Central memory CD4-positive, alpha-beta T cell (primary cell): ENCODE results near the gene GTSE1.
A peak's percentile ranks its signal among the peaks of the same experiment; 100 is the strongest.

Experiments used
- DNase-seq: peaks from one replicate; pipeline ENCODE4 v3.0.0; 2022

The GTSE1 gene

GRCh38 chr22:46354176-46354992 lies 57.7 kb downstream of the GTSE1 start:
- DNase-seq, result no peak

DNA sequence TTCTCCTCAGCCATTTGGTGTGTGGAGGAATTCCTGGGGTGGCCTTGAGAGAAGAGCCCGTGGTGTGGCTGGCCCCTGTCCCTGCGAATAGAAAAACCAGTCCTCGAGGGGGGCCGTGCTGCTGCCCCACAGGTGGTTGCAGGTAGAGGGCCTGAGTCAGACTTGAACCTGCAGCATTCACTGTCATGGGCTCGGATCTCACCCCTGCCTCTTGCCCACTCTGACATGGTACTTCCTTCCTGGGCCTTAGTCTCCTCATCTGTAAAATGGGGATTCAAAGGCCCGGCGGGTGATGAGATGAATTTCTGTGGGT lies 58.3 kb downstream of the GTSE1 start:
- DNase-seq, result no peak

GRCh38 chr22:46355369-46355995 lies 58.8 kb downstream of the GTSE1 start:
- DNase-seq, result peak; percentile 42

GRCh38 chr22:46355996-46356471 lies 59.4 kb downstream of the GTSE1 start:
- DNase-seq, result no peak

GRCh38 chr22:46356496-46357480 lies 60.1 kb downstream of the GTSE1 start:
- DNase-seq, result no peak

DNA sequence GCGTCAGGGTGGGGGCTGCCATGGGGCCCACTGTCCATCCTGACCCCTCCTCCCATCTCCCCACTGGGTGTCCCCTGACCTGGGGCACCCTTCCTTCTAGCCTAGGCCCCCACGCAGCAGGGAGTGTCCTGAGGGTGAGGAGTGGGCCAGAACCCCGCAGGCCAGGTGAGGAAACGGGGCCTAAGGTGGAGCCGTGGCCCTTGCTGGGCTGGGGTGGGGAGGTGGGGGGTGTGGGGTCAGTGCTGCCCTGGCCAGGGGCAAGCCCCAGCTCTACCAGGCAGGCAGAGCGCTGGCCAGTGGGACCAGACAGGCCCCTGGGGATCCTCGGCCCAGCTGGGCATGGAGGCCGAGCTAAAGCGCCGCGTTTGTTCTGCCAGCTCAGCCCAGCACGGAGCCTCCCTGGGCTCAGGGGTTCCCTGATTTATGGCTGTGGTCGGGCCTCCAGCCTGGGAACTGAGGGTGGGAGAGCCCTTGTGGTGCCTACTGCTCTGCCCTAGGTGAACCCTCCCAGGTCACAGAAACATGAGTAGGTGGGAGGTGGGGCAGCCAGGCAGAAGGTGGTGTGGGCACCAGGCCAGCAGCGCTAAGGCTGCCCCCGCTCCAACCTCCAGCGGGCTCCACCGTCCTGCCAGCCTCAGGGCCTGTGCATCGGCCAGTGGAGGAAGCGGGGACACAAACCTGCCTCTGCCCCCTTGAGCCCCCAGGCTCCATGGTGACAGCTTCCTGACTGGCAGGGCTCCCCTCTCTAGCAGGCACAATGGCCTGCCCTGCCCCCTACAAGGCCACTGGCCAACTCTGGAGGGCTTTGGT lies 61.2 kb downstream of the GTSE1 start:
- DNase-seq, result no peak

DNA sequence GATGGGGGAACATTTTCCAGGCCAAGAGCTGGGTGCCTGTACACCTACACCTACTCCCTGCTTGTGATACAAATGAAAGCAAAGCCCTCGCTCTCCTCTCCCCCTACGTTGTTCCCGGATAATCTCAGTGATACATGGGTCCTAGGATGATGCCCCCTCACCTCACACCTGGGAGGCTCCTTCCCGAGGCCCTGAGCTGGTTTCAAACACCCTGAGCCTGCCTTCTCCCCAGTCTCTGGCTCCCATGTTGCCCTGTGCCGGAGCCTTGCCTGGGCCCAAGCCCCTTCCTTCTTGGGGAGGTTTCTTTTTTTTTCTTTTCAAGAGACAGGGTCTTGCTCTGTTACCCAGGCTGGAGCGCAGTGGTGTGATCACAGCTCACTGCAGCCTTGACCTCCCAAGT lies 62.1 kb downstream of the GTSE1 start:
- DNase-seq, result no peak

DNA sequence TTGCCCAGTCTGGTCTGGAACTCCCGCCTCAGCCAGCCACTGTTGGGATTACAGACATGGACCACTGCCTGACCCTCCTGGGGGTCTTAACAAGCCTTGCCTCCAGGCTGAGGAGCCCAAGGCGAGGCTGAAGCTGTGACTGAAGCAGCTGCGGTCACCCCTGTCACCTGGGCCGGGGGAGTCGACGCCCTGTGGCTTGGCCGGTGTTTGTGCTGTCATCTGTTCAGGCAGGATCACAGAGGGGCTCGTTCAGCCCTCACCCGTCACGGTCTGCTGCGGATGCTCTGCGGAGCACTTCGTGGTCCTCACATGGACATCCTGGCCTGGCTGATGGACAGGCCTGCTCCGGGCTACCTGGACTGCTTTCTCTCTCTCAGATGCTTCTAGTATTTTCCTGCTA lies 62.7 kb downstream of the GTSE1 start:
- DNase-seq, result no peak

- no peak for DNase-seq
Measured at GRCh38 chr22:46360097-46360496, 63.4 kb downstream of the GTSE1 start.

GRCh38 chr22:46360891-46361290 lies 64.2 kb downstream of the GTSE1 start:
- no peak for DNase-seq

DNA sequence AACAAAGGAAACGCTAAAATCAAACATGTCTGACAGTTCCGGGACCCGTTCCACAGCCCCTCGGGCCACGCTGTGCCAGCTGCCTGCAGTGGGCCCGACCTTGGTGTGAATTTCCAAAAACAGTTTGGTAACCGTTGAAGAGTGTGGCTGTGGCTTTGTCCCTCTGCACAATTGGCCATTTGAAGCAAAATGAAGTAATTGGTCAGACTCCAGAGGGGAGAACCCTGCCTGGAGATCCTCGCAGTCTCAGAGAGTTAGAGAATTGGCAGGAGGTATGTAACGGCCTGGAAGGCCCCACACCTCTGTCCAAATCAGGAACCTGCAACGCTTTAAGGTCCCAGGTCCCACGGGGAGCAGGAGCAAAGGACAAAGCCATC lies 65.1 kb downstream of the GTSE1 start:
- DNase-seq, result no peak

- no peak for DNase-seq
Measured at GRCh38 chr22:46362203-46362933, 65.7 kb downstream of the GTSE1 start.

DNA sequence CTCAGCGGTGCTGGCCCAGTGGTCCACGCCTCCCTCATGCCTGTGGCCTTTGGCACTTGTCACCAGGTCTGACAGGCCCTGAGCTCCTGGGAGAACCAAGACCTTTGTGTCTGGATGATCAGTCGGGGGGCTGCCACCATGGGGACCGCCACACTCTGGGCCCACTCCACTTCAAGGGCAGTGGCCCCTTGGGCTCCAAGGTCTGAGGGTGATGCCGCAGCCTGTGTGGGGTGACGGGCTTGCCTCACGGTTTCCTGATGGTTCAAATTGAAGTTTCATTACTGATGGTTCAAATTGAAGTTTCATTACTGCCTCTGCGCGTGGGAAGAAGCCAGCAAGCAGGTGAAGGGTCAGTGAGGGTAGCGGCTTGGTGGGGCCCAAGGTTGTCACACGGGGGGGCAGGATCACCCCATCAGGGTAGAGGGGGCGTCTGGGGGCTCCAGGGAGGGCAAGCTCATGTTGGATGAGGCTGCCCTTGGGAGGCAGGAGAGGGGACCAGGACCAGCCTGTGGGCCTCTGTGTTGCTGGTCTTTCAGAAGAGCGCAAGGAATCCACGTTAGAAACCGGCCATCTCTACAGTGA lies 66.4 kb downstream of the GTSE1 start:
- no peak for DNase-seq

- no peak for DNase-seq
Measured at GRCh38 chr22:46363611-46364321, 67.1 kb downstream of the GTSE1 start.

GRCh38 chr22:46364341-46365165 lies 67.9 kb downstream of the GTSE1 start:
- no peak for DNase-seq

GRCh38 chr22:46365166-46365624 lies 68.5 kb downstream of the GTSE1 start:
- DNase-seq, result no peak

- no peak for DNase-seq
Measured at GRCh38 chr22:46366327-46366731, 69.7 kb downstream of the GTSE1 start.

- peak; percentile 57 for DNase-seq
Measured at GRCh38 chr22:46366801-46367706, 70.4 kb downstream of the GTSE1 start.
